H1 (cell line): ENCODE measurements around the gene ANP32A. TPM values are rescaled to one million over a fixed set of nuclear protein-coding genes. Genes with fewer than 3 reads are reported as not detected.

Source experiments
- CTCF ChIA-PET: fragments of 300-600 bp; sonication (Branson Sonifier 250); formaldehyde crosslinking; loops from one replicate; lab custom pipeline; 2021; ENCODE audit not compliant: partially characterized antibody; lab: Charles Lee
- POLR2A ChIA-PET: fragments of 300-600 bp; sonication (Branson Sonifier 250); formaldehyde crosslinking; loops from one replicate; lab custom pipeline; 2021; ENCODE audit warnings: inconsistent platforms; ENCODE audit not compliant: partially characterized antibody; lab: Charles Lee
- DNase-seq, 2 experiments: peaks; one replicate each; pipeline versions ENCODE4 v3.0.0 to v3.0.0-alpha.2; 2010 to 2022; ENCODE audit warnings: low spot score in 2 of 2, low read depth in 1 of 2, mixed read lengths in 1 of 2
- FAIRE-seq: peaks from 2 replicates; lab custom pipeline; 2011; peaks lifted over from hg19 to GRCh38; lab: Jason Lieb, UNC
- H2AFZ ChIP-seq: 2 replicates; pipeline ENCODE4 v1.8.1; 2012; ENCODE audit warnings: low read length, inconsistent platforms
- H2AK5ac ChIP-seq: 2 replicates; pipeline ENCODE4 v1.6.1; 2013; ENCODE audit warnings: low read depth, low read length
- H2BK120ac ChIP-seq: replicated peaks from 2 replicates; pipeline ENCODE3; 2013; ENCODE audit warnings: low read depth, low read length, inconsistent platforms
- H2BK12ac ChIP-seq: 2 replicates; pipeline ENCODE4 v1.6.1; 2013; ENCODE audit warnings: low read depth, low read length
- H2BK15ac ChIP-seq: 2 replicates; pipeline ENCODE4 v1.6.1; 2013; ENCODE audit warnings: low read length
- H2BK20ac ChIP-seq: 2 replicates; pipeline ENCODE4 v1.6.1; 2013; ENCODE audit warnings: low read length
- H2BK5ac ChIP-seq: 2 replicates; pipeline ENCODE4 v1.6.1; 2013; ENCODE audit warnings: low read depth, low read length
- H3K14ac ChIP-seq: 2 replicates; pipeline ENCODE4 v1.6.1; 2013; ENCODE audit warnings: inconsistent platforms; ENCODE audit not compliant: insufficient read length
- H3K18ac ChIP-seq: 2 replicates; pipeline ENCODE4 v1.6.1; 2013; ENCODE audit warnings: low read length; ENCODE audit errors: extremely low read depth
- H3K23ac ChIP-seq: 2 replicates; pipeline ENCODE4 v1.6.1; 2013; ENCODE audit warnings: inconsistent platforms; ENCODE audit not compliant: insufficient read length
- H3K23me2 ChIP-seq: 2 replicates; pipeline ENCODE4 v1.6.1; 2013; ENCODE audit warnings: low read depth, low read length
- H3K27ac ChIP-seq: 2 replicates; pipeline ENCODE4 v1.6.1; 2011; ENCODE audit warnings: low read depth, low read length, inconsistent platforms
- H3K27me3 ChIP-seq, 4 experiments: replicated peaks in 1 of 4; 1 replicate in 1 of 4; 2 replicates in 3 of 4; pipeline versions ENCODE4 v1.6.1 to v1.8.1; 2011 to 2013; ENCODE audit warnings: low read length in 3 of 4, mild to moderate bottlenecking in 3 of 4, inconsistent platforms in 2 of 4, mixed read lengths in 2 of 4, moderate library complexity in 1 of 4; ENCODE audit not compliant: control insufficient read depth in 3 of 4, insufficient read depth in 3 of 4; ENCODE audit errors: extremely low read depth in 1 of 4
- H3K36me3 ChIP-seq, 4 experiments: 2 replicates each; pipeline versions ENCODE4 v1.6.1 to v1.8.1; 2011 to 2013; ENCODE audit warnings: mild to moderate bottlenecking in 4 of 4, low read length in 3 of 4, moderate library complexity in 2 of 4, control low read depth in 1 of 4, inconsistent platforms in 1 of 4; ENCODE audit not compliant: insufficient read depth in 4 of 4, control insufficient read depth in 2 of 4
- H3K4ac ChIP-seq: replicated peaks from 2 replicates; pipeline ENCODE3; 2013; ENCODE audit warnings: low read length, low read depth, mixed read lengths, inconsistent platforms; ENCODE audit not compliant: insufficient read length
- H3K4me1 ChIP-seq, 4 experiments: replicated peaks in 1 of 4; 1 replicate in 1 of 4; 2 replicates in 3 of 4; pipeline versions ENCODE4 v1.6.1 to v1.8.1; 2011 to 2013; ENCODE audit warnings: low read length in 3 of 4, inconsistent platforms in 2 of 4, mixed read lengths in 1 of 4; ENCODE audit not compliant: insufficient read depth in 4 of 4, control insufficient read depth in 3 of 4
- H3K4me2 ChIP-seq, 2 experiments: 2 replicates each; pipeline versions ENCODE4 v1.6.1 to v1.8.1; 2011 to 2013; ENCODE audit warnings: low read depth in 2 of 2, low read length in 2 of 2, control low read depth in 1 of 2, inconsistent platforms in 1 of 2, mild to moderate bottlenecking in 1 of 2; ENCODE audit not compliant: insufficient read depth in 1 of 2
- H3K4me3 ChIP-seq, 4 experiments: fragments of 200-600, 300-600 bp in 1 of 4; sonication (generic), shearing (Covaris generic), sonication (Bioruptor Twin) in 1 of 4; 2 replicates each; pipeline versions ENCODE4 v1.5.1 to v1.8.1; 2011 to 2016; ENCODE audit warnings: low read length in 4 of 4, low read depth in 3 of 4, control low read depth in 2 of 4, inconsistent platforms in 2 of 4, mild to moderate bottlenecking in 2 of 4, mixed read lengths in 1 of 4, moderate library complexity in 1 of 4; ENCODE audit not compliant: insufficient read depth in 2 of 4; ENCODE audit errors: extremely low read depth in 1 of 4
- H3K56ac ChIP-seq: replicated peaks from 2 replicates; pipeline ENCODE3; 2013; ENCODE audit warnings: low read depth, mild to moderate bottlenecking, mixed read lengths, low read length, inconsistent platforms; ENCODE audit not compliant: insufficient read length
- H3K79me1 ChIP-seq: 2 replicates; pipeline ENCODE4 v1.6.1; 2013; ENCODE audit warnings: low read depth, low read length, control low read depth
- H3K79me2 ChIP-seq, 2 experiments: 2 replicates each; pipeline versions ENCODE4 v1.6.1 to v1.8.1; 2012 to 2013; ENCODE audit warnings: low read length in 2 of 2, mild to moderate bottlenecking in 2 of 2, inconsistent platforms in 1 of 2; ENCODE audit not compliant: insufficient read depth in 2 of 2, control insufficient read depth in 1 of 2
- H3K9ac ChIP-seq, 4 experiments: replicated peaks in 1 of 4; 1 replicate in 1 of 4; 2 replicates in 3 of 4; pipeline versions ENCODE4 v1.6.1 to v1.8.1; 2011 to 2013; ENCODE audit warnings: low read depth in 3 of 4, low read length in 3 of 4, control low read depth in 2 of 4, mild to moderate bottlenecking in 2 of 4, moderate library complexity in 2 of 4, inconsistent platforms in 1 of 4; ENCODE audit errors: extremely low read depth in 1 of 4
- H3K9me3 ChIP-seq, 2 experiments: 2 replicates each; pipeline versions ENCODE4 v1.6.1 to v1.8.1; 2012 to 2013; ENCODE audit warnings: mild to moderate bottlenecking in 2 of 2, moderate library complexity in 2 of 2, control low read depth in 1 of 2, inconsistent platforms in 1 of 2, low read depth in 1 of 2, low read length in 1 of 2, mixed read lengths in 1 of 2; ENCODE audit not compliant: insufficient read depth in 2 of 2
- H4K20me1 ChIP-seq, 2 experiments: replicated peaks in 1 of 2; 2 replicates each; pipeline versions ENCODE3 to v1.8.1; 2011 to 2013; ENCODE audit warnings: inconsistent platforms in 2 of 2, low read length in 2 of 2, mild to moderate bottlenecking in 1 of 2; ENCODE audit not compliant: insufficient read depth in 2 of 2, control insufficient read depth in 1 of 2
- H4K5ac ChIP-seq: 2 replicates; pipeline ENCODE4 v1.6.1; 2013; ENCODE audit warnings: low read length, low read depth, mixed read lengths, inconsistent platforms; ENCODE audit not compliant: insufficient read length
- H4K8ac ChIP-seq: 2 replicates; pipeline ENCODE4 v1.8.0; 2013; ENCODE audit warnings: mild to moderate bottlenecking, moderate library complexity, low read length, inconsistent platforms; ENCODE audit not compliant: insufficient read depth; ENCODE audit errors: extremely low read depth
- H4K91ac ChIP-seq: replicated peaks from 2 replicates; pipeline ENCODE3; 2013; ENCODE audit warnings: low read length, mixed read lengths, inconsistent platforms; ENCODE audit not compliant: insufficient read length
- GABPA ChIP-seq: IDR thresholded peaks from 2 replicates; pipeline ENCODE4 v1.6.1; 2011; ENCODE audit warnings: mild to moderate bottlenecking, low read length, moderate library complexity, borderline replicate concordance; ENCODE audit not compliant: insufficient read depth
- GTF2F1 ChIP-seq: IDR thresholded peaks from 2 replicates; pipeline ENCODE4 v1.6.1; 2012; ENCODE audit warnings: low read depth, low read length, improper control_type of control experiment, borderline replicate concordance
- WGBS, 2 experiments: shearing (Covaris generic) in 1 of 2; methylation state at CpG; one replicate each; pipeline versions ENCODE4 v1.1.6 to v1.1.7; 2013 to 2015; ENCODE audit warnings: low lambda C conversion rate in 2 of 2, mixed read lengths in 2 of 2, inconsistent platforms in 1 of 2, low coverage in 1 of 2, missing lambda C conversion rate in 1 of 2; ENCODE audit not compliant: insufficient replicate concordance in 2 of 2, insufficient coverage in 1 of 2, insufficient read length in 1 of 2; ENCODE audit errors: extremely low coverage in 1 of 2, missing lambda C conversion rate in 1 of 2; 5-methylcytosine and 5-hydroxymethylcytosine counted together
- polyA plus RNA-seq, 7 experiments: library from polyadenylated mRNA; depleted of rRNA in 3 of 7; stranded (reverse) in 5 of 7; unstranded in 2 of 7; fragments of >200 nt in 5 of 7; fragments of 200-250 nt in 2 of 7; gene quantifications; 1 replicate in 5 of 7; 2 replicates in 1 of 7; 4 replicates in 1 of 7; pipeline versions ENCODE4 v1.2.1 to v1.2.3, GENCODE V29; 2011 to 2013; ENCODE audit warnings: missing spikeins in 2 of 7, mixed read lengths in 2 of 7
- total RNA-seq: library from RNA; stranded (reverse); fragmentation: NEBNext Ultra II Directional; extraction: Animal tissue kit (Norgen Biotek cat#: 25700); gene quantifications from 2 replicates; pipeline ENCODE4 v1.2.1, GENCODE V29; 2021

ANP32A gene
- total and polyA plus RNA-seq, 2 of the 8 experiments (the other 6 are each of a cell fraction or from before 2014, with no cell fraction given), result 70.8 to 295 TPM

DNA sequence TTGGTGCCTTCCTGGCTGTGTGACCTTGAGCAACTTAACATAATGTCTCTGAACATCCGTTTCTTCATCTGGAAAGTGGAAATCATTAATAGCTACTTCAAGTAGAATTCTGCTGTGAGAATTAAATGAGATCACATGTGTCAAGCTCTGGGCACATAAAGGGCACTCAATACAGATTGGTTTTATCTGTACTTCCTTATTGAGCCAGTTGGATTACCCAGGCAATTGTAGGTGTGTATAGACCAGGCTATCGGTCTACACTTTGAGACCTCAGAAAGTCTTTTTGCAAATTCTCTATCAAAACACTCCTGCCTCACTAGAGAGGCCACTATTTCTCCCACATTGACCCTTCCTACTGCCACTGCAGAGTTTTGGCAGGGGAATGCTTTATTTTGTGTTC is 47.7 kb downstream of the ANP32A start:
- H3K9ac ChIP-seq, result no peak overlapping the region
- no peaks in the 10 kb centered on the region for H3K27me3 ChIP-seq
- H3K56ac ChIP-seq, result no peak overlapping the region
- no peak overlapping the region for H4K91ac ChIP-seq
- H4K20me1 ChIP-seq, result no peaks in the 10 kb centered on the region
- no peaks in the 10 kb centered on the region for H3K9me3 ChIP-seq
- FAIRE-seq (no peak), DNase-seq (no peak)
- no peaks in the 10 kb centered on the region for H3K23me2 ChIP-seq
- peaks cover 0 to 4% (median 0%) of the 10 kb centered on the region in 4 experiments; a peak in 1 of 7 replicates for H3K4me1 ChIP-seq
- no peak overlapping the region for H4K5ac ChIP-seq
- WGBS, 2 experiments, result 93% methylated on average over 2 of the region's 2 CpGs; no CpG with 5 or more reads in 1 of the 2 experiments
- no peak overlapping the region for H2BK15ac ChIP-seq
- H2BK20ac ChIP-seq, result no peak overlapping the region
- H4K8ac ChIP-seq, result no peak overlapping the region
- H3K4me2 ChIP-seq, result no peak overlapping the region
- H3K14ac ChIP-seq, result no peak overlapping the region
- H3K36me3 ChIP-seq, result 0 out of 8 replicates have a peak, but pooled peaks cover 0 to 4% (median 0%) of the 10 kb centered on the region in 4 experiments
- no peaks in the 10 kb centered on the region for H3K79me1 ChIP-seq
- H2BK12ac ChIP-seq, result no peak overlapping the region
- H3K23ac ChIP-seq, result no peak overlapping the region
- H2BK120ac ChIP-seq, result no peak overlapping the region
- H3K27ac ChIP-seq, result no peak overlapping the region
- H3K18ac ChIP-seq, result no peak overlapping the region
- no peak overlapping the region for H3K4ac ChIP-seq
- POLR2A ChIA-PET, result interaction anchor here (0.7 to 1.4 kb wide), 3 partner anchors 9 to 36 kb away, joined by 3 to 6 read pairs (median 3); no protein-coding TSS in a partner anchor
- H2AK5ac ChIP-seq, result no peak overlapping the region
- TF ChIP-seq GABPA (no peak), GTF2F1 (no peak)
- H3K79me2 ChIP-seq, result no peaks in the 10 kb centered on the region
- no peak overlapping the region for H3K4me3 ChIP-seq
- CTCF ChIA-PET, result no interaction called here
- no peak overlapping the region for H2BK5ac ChIP-seq
- H2AFZ ChIP-seq, result no peak overlapping the region
